SK-N-SH treated with all-trans-retinoic acid at 6 μM for 48 hours (cell line): ENCODE measurements around the gene BACH2.

Source experiments
- ATAC-seq: fragments of 200-7000 bp; cut with Tn5 transposase; 3 replicates; pipeline ENCODE4 v1.9.1; 2020; ENCODE audit warnings: mild to moderate bottlenecking, moderate library complexity
- ARNTL ChIP-seq: fragments of 450-650 bp; formaldehyde crosslinking; IDR thresholded peaks from 2 replicates; pipeline ENCODE4 v1.5.0; 2020; ENCODE audit warnings: low read depth, mild to moderate bottlenecking, moderate library complexity, borderline replicate concordance
- ESRRG ChIP-seq: fragments of 250-450 bp; sonication (Bioruptor Pico); IDR thresholded peaks from 2 replicates; pipeline ENCODE4 v1.6.1; 2021; ENCODE audit warnings: mild to moderate bottlenecking
- GLIS3 ChIP-seq: fragments of 250-450 bp; sonication (Bioruptor Pico); IDR thresholded peaks from 2 replicates; pipeline ENCODE4 v1.5.0; 2020; ENCODE audit warnings: mild to moderate bottlenecking, moderate library complexity
- ISL1 ChIP-seq: fragments of 250-450 bp; sonication (Bioruptor Pico); IDR thresholded peaks from 2 replicates; pipeline ENCODE4 v2.1.2; 2022; ENCODE audit warnings: mild to moderate bottlenecking, moderate library complexity
- OSR1 ChIP-seq: fragments of 250-450 bp; sonication (Bioruptor Pico); IDR thresholded peaks from 2 replicates; pipeline ENCODE4 v1.8.0; 2022; ENCODE audit warnings: moderate library complexity, mild to moderate bottlenecking, inconsistent platforms
- PPARA ChIP-seq: fragments of 250-450 bp; sonication (Bioruptor Pico); IDR thresholded peaks from 2 replicates; pipeline ENCODE4 v1.5.0; 2020; ENCODE audit warnings: mild to moderate bottlenecking, borderline replicate concordance
- RARB ChIP-seq: fragments of 250-450 bp; sonication (Bioruptor Pico); IDR thresholded peaks from 2 replicates; pipeline ENCODE4 v1.8.0; 2021; ENCODE audit warnings: mild to moderate bottlenecking, moderate library complexity
- TCF4 ChIP-seq: fragments of 250-450 bp; sonication (Bioruptor Pico); IDR thresholded peaks from 2 replicates; pipeline ENCODE4 v1.8.0; 2021; ENCODE audit warnings: mild to moderate bottlenecking, moderate library complexity, borderline replicate concordance
- TOX ChIP-seq: fragments of 250-450 bp; sonication (Bioruptor Pico); IDR thresholded peaks from 2 replicates; pipeline ENCODE4 v1.8.0; 2021; ENCODE audit warnings: mild to moderate bottlenecking, moderate library complexity, borderline replicate concordance
- ZC3H10 ChIP-seq: fragments of 250-450 bp; sonication (Bioruptor Pico); IDR thresholded peaks from 2 replicates; pipeline ENCODE4 v1.5.1; 2021; ENCODE audit warnings: mild to moderate bottlenecking, moderate library complexity
- ZFP30 ChIP-seq: fragments of 450-650 bp; formaldehyde crosslinking; IDR thresholded peaks from 2 replicates; pipeline ENCODE4 v1.5.0; 2022; ENCODE audit warnings: mild to moderate bottlenecking, moderate library complexity
- ZNF565 ChIP-seq: fragments of 450-650 bp; formaldehyde crosslinking; conservative IDR thresholded peaks from 2 replicates; pipeline ENCODE4 v1.5.0; 2020; ENCODE audit warnings: low read depth, mild to moderate bottlenecking, moderate library complexity
- ZNF70 ChIP-seq: fragments of 450-650 bp; formaldehyde crosslinking; IDR thresholded peaks from 2 replicates; pipeline ENCODE4 v1.5.0; 2020; ENCODE audit warnings: mild to moderate bottlenecking, moderate library complexity
- ZNF8 ChIP-seq: fragments of 450-650 bp; formaldehyde crosslinking; IDR thresholded peaks from 2 replicates; pipeline ENCODE4 v1.5.0; 2020; ENCODE audit warnings: mild to moderate bottlenecking, moderate library complexity
- TF ChIP-seq, protein P1 (sequence below): fragments of 250-450 bp; sonication (Bioruptor Pico); IDR thresholded peaks from 2 replicates; pipeline ENCODE4 v1.8.0; 2020; ENCODE audit warnings: mild to moderate bottlenecking, moderate library complexity, borderline replicate concordance
- TF ChIP-seq, protein P2 (sequence below): fragments of 250-450 bp; sonication (Bioruptor Pico); IDR thresholded peaks from 2 replicates; pipeline ENCODE4 v1.5.0; 2020; ENCODE audit warnings: mild to moderate bottlenecking, moderate library complexity
- TF ChIP-seq, protein P3 (sequence below): fragments of 250-450 bp; sonication (Bioruptor Pico); IDR thresholded peaks from 2 replicates; pipeline ENCODE4 v1.5.1; 2021; ENCODE audit warnings: mild to moderate bottlenecking, moderate library complexity
- TF ChIP-seq, protein P4 (sequence below): fragments of 250-450 bp; sonication (Bioruptor Pico); IDR thresholded peaks from 2 replicates; pipeline ENCODE4 v1.8.0; 2021; ENCODE audit warnings: low read depth, mild to moderate bottlenecking, moderate library complexity, borderline replicate concordance
- TF ChIP-seq, protein P5 (sequence below): fragments of 250-450 bp; sonication (Bioruptor Pico); IDR thresholded peaks from 2 replicates; pipeline ENCODE4 v1.5.1; 2020; ENCODE audit warnings: low read depth, mild to moderate bottlenecking, moderate library complexity

BACH2 gene

DNA sequence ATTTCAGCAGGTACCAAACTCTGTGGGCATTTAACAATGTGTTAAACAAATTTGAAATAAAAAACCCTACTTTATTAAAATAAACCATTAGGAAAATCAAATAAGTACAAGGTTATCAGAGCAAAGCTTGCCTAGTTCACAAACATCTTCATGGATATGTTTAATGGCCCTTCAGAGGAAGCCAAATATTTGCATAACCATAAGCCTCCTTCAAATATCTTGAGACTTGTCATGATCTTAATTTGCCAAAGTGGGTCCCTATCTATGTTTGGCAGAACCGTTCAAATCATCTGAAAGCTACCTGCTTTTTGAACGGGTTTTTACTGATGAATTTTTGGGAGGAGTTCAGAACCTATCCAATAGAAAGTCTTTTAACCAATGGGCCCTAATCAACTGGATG is 176.3 kb downstream of the BACH2 start:
- TF ChIP-seq TOX (CRISPR knock-in tag) (no peak), OSR1 (no peak), ISL1 (no peak), ESRRG (CRISPR knock-in tag) (no peak), ZNF70 (CRISPR knock-in tag) (no peak), PPARA (no peak), GLIS3 (no peak)
- TF ChIP-seq, protein P1, sequence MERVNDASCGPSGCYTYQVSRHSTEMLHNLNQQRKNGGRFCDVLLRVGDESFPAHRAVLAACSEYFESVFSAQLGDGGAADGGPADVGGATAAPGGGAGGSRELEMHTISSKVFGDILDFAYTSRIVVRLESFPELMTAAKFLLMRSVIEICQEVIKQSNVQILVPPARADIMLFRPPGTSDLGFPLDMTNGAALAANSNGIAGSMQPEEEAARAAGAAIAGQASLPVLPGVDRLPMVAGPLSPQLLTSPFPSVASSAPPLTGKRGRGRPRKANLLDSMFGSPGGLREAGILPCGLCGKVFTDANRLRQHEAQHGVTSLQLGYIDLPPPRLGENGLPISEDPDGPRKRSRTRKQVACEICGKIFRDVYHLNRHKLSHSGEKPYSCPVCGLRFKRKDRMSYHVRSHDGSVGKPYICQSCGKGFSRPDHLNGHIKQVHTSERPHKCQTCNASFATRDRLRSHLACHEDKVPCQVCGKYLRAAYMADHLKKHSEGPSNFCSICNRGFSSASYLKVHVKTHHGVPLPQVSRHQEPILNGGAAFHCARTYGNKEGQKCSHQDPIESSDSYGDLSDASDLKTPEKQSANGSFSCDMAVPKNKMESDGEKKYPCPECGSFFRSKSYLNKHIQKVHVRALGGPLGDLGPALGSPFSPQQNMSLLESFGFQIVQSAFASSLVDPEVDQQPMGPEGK (CRISPR knock-in tag) = no peak
- TF ChIP-seq, protein P2, sequence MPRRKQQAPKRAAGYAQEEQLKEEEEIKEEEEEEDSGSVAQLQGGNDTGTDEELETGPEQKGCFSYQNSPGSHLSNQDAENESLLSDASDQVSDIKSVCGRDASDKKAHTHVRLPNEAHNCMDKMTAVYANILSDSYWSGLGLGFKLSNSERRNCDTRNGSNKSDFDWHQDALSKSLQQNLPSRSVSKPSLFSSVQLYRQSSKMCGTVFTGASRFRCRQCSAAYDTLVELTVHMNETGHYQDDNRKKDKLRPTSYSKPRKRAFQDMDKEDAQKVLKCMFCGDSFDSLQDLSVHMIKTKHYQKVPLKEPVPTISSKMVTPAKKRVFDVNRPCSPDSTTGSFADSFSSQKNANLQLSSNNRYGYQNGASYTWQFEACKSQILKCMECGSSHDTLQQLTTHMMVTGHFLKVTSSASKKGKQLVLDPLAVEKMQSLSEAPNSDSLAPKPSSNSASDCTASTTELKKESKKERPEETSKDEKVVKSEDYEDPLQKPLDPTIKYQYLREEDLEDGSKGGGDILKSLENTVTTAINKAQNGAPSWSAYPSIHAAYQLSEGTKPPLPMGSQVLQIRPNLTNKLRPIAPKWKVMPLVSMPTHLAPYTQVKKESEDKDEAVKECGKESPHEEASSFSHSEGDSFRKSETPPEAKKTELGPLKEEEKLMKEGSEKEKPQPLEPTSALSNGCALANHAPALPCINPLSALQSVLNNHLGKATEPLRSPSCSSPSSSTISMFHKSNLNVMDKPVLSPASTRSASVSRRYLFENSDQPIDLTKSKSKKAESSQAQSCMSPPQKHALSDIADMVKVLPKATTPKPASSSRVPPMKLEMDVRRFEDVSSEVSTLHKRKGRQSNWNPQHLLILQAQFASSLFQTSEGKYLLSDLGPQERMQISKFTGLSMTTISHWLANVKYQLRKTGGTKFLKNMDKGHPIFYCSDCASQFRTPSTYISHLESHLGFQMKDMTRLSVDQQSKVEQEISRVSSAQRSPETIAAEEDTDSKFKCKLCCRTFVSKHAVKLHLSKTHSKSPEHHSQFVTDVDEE = no peak
- no peak for ATAC-seq

DNA sequence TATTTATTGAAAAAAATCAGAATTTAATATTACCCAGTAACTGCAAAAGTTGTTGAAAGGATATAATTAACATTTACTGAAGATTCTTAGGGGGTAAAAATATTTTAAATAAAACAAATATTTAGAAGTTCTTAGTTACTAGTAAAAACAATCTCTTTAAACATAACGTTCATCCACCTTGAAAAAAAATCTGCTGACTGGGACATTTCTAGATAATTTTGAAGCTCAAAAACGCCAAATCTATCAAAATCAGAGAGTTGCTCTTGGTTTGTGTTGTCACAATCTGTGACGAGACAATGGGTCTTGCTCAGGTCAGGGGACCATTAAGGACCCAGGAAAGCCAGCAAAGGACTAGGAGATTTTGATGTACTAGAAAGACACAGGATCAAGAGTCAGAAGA is 177.0 kb downstream of the BACH2 start:
- no peak for ATAC-seq

DNA sequence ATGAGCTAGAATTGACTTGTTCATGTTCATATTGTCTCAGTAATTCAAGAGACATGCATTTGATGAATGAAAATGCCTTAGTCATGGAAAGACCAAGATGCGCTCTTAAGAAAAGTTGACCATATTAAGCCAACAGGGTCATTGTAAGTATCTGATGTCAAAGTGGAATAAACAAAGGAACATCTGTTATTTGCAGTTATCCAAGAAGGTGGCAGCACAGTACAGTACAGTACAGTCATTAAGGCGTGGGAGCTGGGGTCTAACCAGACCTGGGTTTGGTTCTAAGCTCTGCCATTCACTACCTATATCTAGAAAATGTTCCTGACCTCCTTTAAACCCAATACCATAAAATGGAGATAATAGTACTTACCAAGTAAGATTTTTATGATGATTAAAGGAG is 178.1 kb downstream of the BACH2 start:
- no peak for ATAC-seq
- TF ChIP-seq, protein P3, sequence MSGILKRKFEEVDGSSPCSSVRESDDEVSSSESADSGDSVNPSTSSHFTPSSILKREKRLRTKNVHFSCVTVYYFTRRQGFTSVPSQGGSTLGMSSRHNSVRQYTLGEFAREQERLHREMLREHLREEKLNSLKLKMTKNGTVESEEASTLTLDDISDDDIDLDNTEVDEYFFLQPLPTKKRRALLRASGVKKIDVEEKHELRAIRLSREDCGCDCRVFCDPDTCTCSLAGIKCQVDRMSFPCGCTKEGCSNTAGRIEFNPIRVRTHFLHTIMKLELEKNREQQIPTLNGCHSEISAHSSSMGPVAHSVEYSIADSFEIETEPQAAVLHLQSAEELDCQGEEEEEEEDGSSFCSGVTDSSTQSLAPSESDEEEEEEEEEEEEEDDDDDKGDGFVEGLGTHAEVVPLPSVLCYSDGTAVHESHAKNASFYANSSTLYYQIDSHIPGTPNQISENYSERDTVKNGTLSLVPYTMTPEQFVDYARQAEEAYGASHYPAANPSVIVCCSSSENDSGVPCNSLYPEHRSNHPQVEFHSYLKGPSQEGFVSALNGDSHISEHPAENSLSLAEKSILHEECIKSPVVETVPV (CRISPR knock-in tag) = no peak

More for the DNA sequence above, 177.0 kb downstream of the BACH2 start:
- TF ChIP-seq RARB (CRISPR knock-in tag) (no peak), ZC3H10 (no peak), ZNF565 (no peak), OSR1 (no peak)
- TF ChIP-seq, protein P4, sequence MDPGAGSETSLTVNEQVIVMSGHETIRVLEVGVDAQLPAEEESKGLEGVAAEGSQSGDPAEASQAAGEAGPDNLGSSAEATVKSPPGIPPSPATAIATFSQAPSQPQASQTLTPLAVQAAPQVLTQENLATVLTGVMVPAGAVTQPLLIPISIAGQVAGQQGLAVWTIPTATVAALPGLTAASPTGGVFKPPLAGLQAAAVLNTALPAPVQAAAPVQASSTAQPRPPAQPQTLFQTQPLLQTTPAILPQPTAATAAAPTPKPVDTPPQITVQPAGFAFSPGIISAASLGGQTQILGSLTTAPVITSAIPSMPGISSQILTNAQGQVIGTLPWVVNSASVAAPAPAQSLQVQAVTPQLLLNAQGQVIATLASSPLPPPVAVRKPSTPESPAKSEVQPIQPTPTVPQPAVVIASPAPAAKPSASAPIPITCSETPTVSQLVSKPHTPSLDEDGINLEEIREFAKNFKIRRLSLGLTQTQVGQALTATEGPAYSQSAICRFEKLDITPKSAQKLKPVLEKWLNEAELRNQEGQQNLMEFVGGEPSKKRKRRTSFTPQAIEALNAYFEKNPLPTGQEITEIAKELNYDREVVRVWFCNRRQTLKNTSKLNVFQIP (CRISPR knock-in tag) = no peak
- TF ChIP-seq, protein P1 (CRISPR knock-in tag) = no peak

DNA sequence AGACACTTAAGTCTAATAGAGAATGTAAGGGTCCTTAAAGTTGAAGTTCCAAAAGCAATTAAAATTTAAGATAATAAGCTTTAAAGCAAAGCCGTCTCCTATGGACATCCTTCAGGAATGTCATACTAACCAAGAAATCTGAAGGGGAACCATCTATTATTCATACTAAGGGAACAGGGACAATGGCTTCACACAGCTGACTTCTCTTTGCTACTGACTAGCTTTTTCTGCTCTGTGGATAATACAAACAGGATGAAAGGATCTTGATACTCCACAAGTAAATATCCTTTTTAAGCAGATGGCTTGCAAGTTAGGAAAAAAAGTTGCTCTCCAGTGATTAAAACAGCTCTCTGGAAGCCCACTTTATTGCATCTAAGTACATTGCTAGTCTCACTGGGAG is 178.6 kb downstream of the BACH2 start:
- no peak for ATAC-seq
- TF ChIP-seq, protein P5, sequence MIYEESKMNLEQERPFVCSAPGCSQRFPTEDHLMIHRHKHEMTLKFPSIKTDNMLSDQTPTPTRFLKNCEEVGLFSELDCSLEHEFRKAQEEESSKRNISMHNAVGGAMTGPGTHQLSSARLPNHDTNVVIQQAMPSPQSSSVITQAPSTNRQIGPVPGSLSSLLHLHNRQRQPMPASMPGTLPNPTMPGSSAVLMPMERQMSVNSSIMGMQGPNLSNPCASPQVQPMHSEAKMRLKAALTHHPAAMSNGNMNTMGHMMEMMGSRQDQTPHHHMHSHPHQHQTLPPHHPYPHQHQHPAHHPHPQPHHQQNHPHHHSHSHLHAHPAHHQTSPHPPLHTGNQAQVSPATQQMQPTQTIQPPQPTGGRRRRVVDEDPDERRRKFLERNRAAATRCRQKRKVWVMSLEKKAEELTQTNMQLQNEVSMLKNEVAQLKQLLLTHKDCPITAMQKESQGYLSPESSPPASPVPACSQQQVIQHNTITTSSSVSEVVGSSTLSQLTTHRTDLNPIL (CRISPR knock-in tag) = no peak
- TF ChIP-seq ZNF70 (CRISPR knock-in tag) (no peak), ISL1 (no peak), ARNTL (CRISPR knock-in tag) (no peak), RARB (CRISPR knock-in tag) (no peak), ZNF8 (no peak), PPARA (no peak), ZFP30 (no peak), ZC3H10 (no peak), ZNF565 (no peak), TOX (CRISPR knock-in tag) (no peak), TCF4 (CRISPR knock-in tag) (no peak)
- TF ChIP-seq, protein P4 (CRISPR knock-in tag) = no peak
- TF ChIP-seq, protein P1 (CRISPR knock-in tag) = no peak
- TF ChIP-seq, protein P3 (CRISPR knock-in tag) = no peak
